Thyroid gland (tissue), 4 donors: ENCODE results near the gene PCAT6.

ENCODE experiments used
- POLR2A ChIP-seq, 2 donors: fragments of 450-650 bp; IDR thresholded peaks; one replicate each; pipeline ENCODE4 v1.6.1; 2017; ENCODE audit warnings: antibody characterized with exemption in 2 of 2, mild to moderate bottlenecking in 2 of 2, moderate library complexity in 1 of 2
- TF ChIP-seq, protein P1 (sequence below), 6 experiments: fragments of 200-600 bp in 3 of 6; fragments of 450-650 bp in 3 of 6; sonication (generic) in 3 of 6; IDR thresholded peaks; one replicate each; pipeline ENCODE4 v1.5.1; 2016 to 2019; ENCODE audit warnings: antibody characterized with exemption in 6 of 6, mild to moderate bottlenecking in 2 of 6, inconsistent platforms in 1 of 6, moderate library complexity in 1 of 6

DNA sequence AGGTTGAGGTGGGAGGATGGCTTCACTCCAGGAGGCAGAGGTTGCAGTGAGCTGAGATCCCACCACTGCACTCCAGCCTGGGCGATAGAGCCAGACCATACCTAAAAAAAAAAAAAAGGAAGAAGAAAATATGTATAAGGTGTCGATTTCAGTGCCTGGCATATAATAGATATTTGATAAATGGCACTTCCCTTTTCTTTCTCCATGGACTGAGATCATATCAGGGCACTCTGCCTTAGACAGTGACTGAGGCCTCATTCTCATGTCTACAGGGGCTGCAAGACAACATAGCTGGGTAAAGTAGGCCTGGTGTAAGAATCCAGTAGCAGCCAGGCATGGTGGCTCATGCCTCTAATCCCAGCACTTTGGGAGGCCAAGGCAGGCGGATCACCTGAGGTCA is 21.2 kb downstream of the PCAT6 start:
- TF ChIP-seq, protein P1, sequence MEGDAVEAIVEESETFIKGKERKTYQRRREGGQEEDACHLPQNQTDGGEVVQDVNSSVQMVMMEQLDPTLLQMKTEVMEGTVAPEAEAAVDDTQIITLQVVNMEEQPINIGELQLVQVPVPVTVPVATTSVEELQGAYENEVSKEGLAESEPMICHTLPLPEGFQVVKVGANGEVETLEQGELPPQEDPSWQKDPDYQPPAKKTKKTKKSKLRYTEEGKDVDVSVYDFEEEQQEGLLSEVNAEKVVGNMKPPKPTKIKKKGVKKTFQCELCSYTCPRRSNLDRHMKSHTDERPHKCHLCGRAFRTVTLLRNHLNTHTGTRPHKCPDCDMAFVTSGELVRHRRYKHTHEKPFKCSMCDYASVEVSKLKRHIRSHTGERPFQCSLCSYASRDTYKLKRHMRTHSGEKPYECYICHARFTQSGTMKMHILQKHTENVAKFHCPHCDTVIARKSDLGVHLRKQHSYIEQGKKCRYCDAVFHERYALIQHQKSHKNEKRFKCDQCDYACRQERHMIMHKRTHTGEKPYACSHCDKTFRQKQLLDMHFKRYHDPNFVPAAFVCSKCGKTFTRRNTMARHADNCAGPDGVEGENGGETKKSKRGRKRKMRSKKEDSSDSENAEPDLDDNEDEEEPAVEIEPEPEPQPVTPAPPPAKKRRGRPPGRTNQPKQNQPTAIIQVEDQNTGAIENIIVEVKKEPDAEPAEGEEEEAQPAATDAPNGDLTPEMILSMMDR (IDR thresholded peaks at IDR 0.05) = no peak
- TF ChIP-seq POLR2A (IDR thresholded peaks at IDR 0.05) = no peak
